ENCODE measurements around the gene PSME3IP1.
A peak's percentile ranks its signal among the peaks of the same experiment; 100 is the strongest.
"Not testable (repeated sequence)": the region's sequence is repeated elsewhere in the genome, so short reads cannot be mapped to it uniquely, and the experiment has no call there.

The PSME3IP1 gene

DNA sequence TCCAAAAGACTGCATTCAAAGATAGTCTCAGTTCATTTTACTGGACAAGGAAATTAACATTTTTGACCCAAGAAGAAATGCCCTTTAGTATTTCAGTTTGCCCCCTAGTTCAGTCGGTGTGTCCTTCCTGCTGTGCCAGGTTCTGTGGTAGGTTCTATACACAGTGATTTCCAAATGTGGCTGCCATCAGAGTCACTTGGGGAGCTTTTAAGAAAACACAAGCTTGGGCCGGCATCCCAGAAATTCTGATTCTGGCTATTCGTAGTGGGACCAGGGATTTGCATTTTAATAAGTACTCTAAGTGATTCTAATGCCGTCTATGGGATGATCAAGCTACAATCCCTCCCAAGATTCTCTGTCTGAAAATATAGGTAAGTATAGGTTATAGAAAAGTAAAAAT, 10.4 kb upstream of the PSME3IP1 start:
- no peak for ATAC-seq

DNA sequence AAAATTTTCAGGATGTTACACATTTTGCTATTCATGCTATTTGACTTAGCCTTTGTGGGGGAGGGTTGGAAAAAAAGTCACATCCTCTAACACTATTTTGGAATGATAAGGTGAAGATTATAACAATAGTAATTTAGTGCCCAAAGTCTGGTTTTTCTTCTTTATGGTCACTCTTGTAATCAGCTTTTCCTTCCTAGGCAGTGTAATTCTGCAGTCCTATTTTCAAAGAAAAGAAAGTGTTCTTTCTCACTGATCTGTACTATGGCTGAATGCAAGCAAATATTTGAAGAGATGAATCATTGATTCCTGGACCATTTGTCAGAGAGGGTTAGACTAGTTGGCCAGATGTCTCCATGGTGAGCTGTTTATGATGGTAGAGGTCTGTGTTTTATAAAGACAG, 8.7 kb upstream of the PSME3IP1 start:
- no peak for ATAC-seq

DNA sequence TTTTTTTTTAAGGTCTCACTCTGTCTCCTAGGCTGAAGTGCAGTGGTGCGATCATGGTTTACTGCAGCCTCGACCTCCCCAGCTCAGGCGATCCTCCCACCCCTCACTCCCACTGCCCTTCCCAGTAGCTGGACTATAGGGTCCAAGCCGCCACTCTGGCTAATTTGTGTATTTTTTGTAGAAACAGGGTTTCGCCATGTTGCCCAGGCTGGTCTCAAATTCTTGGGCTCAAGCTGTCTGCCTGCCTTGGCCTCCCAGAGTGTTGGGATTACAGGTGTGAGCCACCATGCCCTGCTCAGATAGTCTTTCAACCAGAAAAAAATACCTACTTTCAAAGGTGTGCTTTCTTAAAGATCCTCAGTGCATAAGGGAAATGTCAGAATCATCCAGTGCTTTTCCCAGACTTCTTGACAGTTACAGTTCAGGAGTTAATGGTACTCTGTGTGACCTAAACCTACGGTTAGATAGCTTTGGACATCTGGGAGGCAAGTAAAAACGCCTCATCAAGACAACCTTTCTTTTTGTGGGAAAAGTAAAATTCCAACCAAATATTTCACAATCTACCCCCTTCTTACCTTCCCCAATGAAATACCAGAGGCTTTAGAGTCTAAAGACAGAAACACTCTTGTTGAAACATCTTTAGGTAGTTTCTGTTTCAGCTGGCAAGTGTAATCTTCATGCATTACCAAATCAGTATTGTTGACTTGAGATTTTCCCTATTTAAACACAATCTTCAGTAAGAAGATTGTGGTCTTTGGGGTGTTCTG, 7.1 kb upstream of the PSME3IP1 start:
- no peak for ATAC-seq

DNA sequence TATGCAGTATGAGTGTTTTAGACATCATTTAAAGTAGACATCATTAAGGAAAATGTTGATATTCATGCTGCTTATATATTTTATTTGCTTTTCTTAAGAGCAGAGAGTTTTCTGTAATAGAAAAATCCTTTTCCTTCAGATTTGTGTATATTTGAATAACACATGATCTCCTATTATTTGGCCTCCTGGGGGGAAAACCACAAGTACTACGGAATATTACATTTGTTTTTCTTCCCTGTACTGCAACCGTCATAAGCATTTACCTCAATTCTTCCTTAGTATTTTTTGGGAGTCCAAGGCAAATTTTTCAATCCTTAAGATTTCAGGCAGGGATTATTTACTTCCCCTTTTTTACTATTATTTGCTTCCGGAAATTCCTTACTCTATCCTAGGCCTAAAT, 6.3 kb upstream of the PSME3IP1 start:
- no peak for ATAC-seq

DNA sequence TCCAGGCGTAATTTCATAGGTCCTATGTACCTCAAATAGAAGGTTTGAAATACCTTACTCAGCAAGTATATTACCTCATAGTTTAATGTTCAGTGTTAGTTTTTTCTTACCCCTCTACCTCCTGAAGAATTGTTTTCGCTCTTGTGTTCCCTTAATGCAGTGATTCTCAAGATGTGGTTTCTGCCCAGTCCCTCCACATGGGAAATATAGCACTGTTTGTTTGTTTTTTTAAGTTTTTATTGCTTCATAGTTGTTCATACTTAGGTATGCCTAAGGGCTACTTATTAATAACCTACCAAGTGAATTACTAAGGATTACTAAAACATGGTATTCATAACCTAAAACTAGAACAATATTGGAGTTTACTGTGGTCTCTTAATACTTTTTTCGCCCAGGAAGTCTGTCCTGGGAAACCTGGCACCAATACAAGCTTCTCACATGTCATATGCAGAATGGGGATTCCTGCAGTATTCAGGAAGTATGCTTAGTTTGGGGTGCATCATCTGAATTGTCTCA, 5.3 kb upstream of the PSME3IP1 start:
- no peak for ATAC-seq

DNA sequence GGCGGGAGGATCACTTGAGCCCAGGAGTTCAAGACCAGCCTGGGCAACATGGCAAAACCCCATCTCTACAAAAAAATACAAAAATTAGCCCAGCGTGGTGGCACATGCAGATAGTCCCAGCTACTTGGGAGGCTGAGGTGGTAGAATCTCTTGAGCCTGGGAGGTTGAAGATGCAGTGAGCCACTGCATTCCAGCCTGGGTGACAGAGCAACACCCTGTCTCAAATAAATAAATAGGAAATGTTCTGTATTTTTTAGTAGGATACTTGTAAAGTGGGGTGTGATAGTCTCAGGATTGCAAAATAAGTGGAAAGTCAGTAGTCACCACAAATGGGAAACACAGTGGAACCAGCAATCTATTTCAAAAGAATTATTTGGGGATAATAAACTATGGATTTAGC, 4.3 kb upstream of the PSME3IP1 start:
- no peak for ATAC-seq

DNA sequence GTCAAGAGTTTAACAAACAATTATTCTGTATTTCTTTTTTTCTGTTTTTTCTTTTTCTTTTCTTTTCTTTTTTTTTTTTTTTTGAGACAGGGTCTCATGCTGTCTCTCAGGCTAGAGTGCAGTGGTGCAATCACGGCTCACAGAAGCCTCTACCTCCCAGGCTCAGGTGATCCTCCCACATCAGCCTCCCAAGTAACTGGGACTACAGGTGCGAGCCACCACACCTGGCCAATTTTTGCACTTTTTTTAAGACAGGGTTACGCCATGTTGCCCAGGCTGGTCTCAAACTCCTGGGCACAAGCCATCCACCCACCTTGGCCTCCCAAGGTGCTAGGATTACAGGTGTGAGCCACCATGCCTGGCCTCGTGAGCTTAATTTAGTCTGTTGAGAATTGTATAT, 3.7 kb upstream of the PSME3IP1 start:
- ATAC-seq, result not testable (repeated sequence)

DNA sequence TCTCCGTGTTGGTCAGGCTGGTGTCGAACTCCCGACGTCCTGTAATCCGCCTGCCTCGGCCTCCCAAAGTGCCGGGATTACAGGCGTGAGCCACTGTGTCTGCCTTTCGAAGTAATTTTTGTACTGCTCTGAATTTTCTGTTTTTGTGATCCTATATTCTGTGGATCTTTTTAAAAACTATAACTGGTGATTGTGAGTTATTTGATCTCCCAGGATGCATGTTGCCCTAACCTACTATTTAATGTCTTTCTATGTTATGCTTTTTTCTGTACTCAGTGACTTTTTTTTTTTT, 2.8 kb upstream of the PSME3IP1 start:
- no peak for ATAC-seq

DNA sequence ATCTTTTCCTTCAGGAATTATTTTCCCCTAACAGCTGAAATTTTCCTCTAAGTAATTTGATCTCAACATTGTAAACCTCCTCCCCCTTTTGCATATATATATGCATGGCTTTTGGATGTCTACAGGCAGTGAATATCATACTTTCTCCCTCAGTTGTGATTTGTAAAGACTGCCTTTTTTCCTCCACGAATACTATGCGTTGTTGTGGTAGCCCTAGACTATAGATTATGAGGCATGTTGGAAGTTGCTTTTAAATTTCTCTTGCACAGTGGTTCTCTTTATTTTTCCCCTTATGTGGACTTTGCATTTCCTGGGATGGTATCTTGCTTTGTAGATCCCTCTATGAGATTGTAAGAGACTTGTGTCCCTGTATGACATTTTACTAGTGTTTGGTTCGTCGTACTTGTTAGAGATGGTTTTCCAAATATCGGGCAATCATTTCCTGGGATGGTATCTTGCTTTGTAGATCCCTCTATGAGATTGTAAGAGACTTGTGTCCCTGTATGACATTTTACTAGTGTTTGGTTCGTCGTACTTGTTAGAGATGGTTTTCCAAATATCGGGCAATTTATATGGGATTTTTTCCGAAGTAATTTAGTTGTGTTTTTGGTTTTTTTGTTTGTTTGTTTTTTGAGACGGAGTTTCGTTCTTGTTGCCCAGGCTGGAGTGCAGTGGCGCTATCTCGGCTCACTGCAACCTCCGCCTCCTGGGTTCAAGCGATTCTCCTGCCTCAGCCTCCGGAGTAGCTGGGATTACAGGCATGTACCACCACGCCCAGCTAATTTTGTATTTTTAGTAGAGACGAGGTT, 2.3 kb upstream of the PSME3IP1 start:
- not testable (repeated sequence) for ATAC-seq

DNA sequence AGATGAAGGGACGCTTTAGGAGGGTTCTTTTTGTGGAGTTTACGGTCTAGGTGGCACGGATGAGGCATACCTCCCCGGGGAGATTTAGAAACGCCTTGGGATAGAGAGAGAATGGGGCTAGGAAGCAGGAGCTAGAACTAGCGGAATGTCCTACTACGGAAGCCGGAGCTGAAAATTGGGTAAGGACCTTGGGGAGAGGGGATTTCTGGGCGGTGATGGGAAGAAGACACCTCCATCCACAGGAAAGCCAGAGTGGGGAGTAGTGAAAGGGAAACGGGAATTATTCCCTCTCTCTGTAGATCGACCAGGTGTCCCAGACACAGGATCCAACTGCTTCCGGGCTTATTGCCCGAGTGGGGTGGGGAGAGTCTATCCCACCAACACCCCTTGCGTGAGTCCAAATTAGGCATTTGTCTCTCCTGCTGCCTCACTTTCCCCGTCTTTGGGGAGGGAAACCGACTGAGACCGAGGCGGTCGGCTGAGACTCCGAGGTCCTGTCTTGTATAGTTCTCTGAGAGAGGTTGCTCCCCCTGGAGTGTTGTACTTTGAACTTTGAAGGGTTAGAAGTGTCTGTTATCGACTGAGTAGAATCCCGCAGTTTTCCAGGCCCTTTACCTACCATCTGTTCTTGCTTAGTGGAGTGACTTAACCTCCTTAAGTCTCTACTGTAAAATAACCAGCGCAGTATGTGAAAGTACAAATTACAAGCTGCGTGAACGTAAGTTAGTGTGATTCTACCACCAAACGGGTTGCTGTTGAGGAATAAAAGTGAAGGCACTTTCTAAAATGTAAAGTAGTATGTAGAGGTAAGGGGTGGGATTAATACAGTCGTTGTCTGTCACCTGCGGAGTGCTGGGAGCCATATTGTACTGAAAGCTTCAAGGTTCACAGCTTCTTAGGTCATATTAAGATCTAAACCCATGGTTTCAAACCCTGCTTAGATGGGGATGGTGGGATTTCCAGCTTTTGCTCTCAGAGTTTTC, 1.3 kb upstream of the PSME3IP1 start:
- no peak for ATAC-seq

DNA sequence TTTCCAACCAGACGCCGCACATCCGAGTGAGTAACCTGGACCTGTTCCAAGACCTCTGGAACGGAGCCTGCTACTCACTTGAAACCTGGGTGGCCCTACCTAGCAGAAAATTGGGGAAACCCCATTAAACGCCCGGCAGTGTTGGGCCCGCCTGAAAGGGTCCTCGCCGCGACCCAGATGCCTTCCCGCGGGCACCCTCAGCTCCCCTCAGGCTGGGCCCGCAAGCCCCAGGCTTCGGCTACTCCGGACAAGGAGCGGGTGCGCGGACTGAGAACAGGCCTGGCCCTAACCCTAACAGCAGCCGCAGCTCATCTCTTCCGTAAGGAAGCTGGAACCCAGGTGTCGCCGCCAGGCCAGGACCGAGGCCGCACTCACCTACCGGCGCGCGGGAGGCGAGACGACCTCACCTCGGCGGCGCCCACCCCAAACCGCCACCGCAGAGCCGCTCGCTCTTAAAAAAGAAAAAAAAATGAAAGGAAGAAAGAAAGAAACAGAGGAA, 344 bp downstream of the PSME3IP1 start:
- ATAC-seq, result peak; percentile 6 to 8

DNA sequence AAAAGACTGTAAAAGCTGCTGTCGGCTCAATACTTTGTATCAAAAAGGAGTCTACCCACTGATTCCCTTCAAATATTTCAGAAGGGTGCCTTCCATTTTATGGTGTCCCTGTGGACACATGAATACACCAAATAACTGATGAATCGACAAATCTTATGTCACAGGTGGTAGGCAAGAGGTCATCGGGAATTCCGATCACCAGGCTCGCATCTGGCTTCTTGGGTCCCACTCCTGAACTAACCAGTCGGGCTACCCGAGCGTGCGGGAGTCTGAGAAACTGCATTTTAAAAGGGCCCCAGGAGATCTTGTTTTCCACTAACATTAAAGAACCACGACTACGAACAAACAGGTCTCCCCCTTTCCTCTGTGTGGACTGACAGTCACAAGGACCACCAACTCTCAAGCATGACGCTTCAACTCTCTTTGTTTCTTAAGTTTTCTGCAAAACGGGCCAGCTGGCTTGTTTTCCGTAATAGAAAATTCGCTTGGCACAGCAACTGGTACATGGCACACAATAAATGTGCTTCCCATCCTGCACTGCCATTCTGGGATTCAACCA, 873 bp downstream of the PSME3IP1 start:
- ATAC-seq, result no peak

DNA sequence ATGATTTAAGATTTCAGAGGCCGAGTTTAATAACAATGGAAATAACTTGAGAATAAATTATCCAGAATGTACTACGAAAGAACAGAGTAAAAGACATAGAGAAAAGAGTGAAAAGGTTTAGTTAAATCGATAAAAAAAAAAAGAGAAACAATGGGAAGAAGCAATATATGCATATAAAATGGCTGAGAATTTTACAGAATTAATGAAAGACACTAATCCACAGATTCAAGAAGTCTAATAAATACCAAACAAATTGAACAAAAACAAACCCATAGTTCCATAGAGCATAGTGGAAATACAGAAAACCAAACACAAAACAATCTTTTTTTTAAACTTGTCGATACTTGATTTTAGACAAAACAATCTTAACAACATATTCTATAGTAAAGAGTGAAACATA, 1.7 kb downstream of the PSME3IP1 start:
- no peak for ATAC-seq

DNA sequence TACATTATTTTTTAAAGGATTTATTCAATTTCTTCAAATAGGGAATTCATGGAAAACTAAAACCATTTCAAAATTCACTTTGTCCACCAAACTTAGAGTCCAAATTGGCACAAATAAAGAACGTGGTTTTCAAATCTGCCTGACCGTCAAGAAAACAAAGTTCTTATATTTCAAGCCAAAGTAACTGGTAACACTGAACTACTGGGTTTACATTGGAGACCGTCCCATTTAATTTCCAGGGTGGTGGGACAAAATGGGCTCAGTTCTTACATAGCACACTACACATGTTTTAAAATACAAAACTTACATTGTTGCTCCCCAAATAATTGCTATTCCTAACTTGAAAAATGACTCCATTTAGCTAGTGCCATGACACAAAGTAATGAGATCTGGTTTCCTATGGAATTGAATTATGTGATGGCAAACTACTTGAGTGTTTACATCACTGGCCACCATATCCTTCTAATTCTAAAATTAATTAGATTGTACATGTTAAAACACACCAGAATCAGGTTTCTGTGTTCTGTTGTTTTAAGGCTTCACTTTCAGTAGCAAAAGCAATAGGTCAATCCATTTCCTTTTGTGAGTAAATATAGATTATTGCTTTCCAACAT, 6.5 kb downstream of the PSME3IP1 start:
- no peak for ATAC-seq

DNA sequence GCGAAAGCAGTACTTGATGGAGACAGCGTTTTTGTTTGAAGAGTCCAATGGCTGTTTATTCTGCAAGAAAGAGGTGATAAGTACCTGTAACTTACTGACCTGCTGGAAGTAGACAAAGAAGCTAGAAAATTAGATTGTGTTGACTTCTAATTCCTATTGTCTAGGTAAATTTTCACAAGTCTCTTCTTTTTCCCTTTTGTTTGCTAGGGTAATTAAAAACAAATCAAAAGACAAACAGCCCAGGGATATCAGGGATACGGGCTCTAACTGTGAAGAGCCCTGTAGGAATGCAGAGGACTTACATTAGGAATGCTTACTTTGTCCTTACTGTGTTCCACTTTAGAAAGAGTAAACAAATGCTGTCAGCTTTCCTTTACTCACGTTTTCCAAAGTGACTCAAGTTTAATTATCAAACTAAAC, 7.0 kb downstream of the PSME3IP1 start:
- no peak for ATAC-seq

DNA sequence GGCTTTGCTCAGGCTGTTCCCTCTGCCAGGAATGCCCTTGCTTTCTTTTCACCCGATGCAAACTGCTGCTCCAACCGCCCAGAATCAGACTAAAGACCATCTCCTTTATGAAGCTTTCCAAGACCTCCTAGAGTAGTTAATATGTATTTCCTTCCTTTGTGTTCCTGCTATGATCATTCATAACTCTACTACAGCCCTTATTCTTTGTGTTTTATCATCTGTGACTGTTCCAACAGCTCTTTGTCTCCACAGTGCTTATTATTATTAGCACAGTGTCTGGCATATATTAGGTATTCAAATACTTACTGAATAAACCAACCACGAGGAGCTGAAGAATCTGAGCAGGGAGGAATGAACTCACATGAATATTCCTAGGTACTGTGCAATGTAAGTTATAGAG, 7.6 kb downstream of the PSME3IP1 start:
- ATAC-seq, result no peak

DNA sequence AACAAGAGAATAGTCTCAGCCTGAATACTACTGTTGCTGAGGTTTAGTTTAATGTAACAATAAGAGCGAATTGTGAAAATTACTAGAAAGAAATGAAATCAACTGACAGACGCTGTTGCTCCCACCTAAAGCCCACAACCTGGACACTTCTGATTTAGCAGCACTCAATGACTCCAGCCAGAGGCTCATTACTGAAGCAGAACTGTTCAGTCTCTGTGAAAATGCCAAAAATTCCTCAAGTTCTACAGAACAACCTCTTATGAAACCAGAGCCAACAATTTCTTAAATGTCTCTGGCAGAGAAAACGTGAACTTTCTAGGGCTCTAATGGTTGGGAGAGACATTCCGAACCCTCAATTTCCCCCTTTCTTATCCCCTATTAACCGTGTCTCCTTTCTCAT, 9.9 kb downstream of the PSME3IP1 start:
- ATAC-seq, result no peak

DNA sequence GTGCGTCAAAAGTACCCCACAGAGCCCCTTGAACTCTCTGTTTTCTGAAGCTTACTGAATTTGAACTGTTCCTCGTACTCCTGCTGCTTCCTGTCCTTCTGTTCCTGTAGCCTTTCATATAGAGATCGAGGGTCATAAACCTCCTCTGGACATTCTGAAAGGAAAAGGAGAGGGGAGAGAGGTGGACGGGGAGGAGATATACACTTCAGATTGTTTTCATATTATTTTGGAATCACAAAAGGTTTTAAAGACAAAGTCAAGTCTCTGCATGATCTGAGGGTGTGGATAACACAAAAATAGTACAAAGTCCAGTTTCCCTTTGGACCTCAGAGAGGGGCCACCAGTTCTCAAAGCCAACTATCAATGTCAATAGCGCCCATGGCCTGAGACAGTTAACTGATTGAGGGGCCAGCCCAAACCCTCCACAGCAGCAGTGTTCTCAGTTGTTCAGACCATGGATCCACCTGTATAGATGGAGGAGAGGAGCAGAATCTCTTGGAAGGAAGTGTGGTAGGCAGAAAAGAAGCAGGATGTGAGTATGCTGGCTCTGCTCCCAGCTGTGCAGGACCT, 13.0 kb downstream of the PSME3IP1 start:
- no peak for ATAC-seq

DNA sequence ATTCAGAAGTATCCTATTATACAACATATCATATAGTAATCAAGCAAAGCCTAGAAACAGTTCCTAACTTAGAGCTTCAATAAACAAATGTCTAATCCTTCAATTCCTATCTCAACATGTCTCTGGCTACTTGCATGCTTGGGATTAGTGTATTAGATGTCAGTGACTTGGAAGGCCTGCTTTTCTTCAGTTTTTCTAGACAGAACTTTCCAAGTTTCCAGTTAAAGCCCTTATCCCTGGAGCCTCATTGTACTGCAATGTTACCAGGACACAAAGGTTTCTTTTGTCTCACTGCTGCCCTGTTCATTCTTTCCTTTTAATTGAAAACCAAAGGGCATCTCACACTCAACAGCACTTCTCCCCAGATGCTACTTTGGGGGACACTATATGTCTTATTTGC, 16.5 kb downstream of the PSME3IP1 start:
- no peak for ATAC-seq

DNA sequence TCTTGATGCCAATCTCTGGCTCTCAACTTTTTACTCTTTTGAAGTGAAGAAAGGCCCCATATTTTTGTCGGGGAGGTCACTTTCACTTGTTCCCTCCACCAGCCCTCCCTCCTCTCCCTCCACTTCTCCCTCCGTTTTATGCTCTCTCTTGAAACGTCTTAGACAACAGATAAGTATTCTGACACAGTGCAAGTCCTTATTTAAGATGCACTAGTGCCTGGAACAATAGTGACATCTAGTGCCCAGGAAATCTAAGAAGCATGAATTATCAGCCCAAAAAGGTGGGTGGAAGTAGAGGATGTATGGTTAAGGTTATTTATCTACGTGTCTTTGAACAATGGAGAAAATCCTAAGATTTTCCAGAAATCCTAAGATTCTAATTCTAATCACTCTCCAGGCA, 17.9 kb downstream of the PSME3IP1 start:
- peak; percentile 60 to 84 for ATAC-seq

DNA sequence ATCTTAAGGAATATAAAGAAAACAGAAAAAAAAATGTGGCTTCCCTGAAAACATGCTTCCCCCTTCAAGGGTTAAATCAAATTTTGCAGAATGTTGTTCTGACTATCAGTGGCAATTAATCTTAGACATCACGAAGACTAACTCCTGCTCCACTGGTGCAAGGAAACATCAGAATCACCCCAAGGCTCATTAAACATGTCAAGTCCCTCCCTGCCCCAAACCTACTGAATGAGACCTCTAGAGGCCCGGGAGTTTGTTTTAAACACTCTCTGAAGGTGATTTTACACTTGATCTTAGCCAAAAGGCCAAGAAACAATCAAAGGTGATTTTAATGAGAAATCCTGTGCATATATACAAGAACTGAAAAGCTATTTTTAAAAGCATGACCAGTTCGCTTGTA, 18.3 kb downstream of the PSME3IP1 start:
- ATAC-seq, result no peak

DNA sequence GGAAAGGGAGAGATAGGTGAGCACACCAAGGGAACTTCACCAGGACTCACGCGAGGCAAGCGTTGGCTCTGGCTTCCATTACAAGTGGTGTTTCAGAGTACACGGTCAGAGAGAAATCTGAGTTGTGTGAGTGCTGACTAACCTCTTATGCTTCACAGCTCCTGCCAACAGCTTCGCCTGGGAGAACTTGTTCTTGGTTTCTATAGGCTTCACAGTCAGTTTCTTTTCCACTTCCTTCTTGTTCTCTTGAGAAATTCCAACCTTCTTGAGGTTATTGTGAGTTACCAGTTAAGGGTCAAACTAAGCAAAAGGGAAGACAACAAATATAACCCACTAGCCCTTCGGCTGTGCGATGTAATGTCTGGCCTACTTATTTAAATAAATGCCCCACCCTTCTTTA, 18.9 kb downstream of the PSME3IP1 start:
- no peak for ATAC-seq
